GM21515 (cell line): ENCODE measurements around the gene CCSER1.
"Not testable (repeated sequence)": the region's sequence is repeated elsewhere in the genome, so short reads cannot be mapped to it uniquely, and the experiment has no call there.

Source experiments
- ATAC-seq: cut with Tn5 transposase; IDR thresholded peaks from one replicate; pipeline ENCODE4 v1.9.1; 2021; ENCODE audit not compliant: unreplicated experiment

CCSER1 gene

GRCh38 chr4:91622925-91623602 lies 1495.9 kb downstream of the CCSER1 start:
- no peak for ATAC-seq

- ATAC-seq = not testable (repeated sequence)
Observed at GRCh38 chr4:91623603-91623967, 1496.4 kb downstream of the CCSER1 start.

- no peak for ATAC-seq
Observed at GRCh38 chr4:91630054-91630453, 1502.9 kb downstream of the CCSER1 start.

DNA sequence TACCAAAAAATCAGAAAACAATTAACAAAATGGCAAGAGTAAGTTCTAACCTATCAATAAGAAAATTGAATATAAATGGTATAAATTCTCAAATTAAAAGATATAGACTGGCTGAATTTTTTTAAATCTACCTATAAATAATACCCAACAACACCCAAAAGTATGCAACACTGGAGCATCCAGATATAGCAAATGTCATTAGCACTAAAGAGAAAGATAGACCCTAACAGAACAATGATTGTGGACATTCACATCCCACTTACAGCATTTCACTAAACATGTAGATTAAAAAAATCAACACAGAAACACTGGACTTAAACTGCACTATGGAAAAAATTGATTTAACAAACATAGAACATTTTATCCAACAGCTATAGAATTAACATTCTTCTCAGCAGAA lies 1503.6 kb downstream of the CCSER1 start:
- no peak for ATAC-seq

- no peak for ATAC-seq
Observed at GRCh38 chr4:91631335-91631734, 1504.1 kb downstream of the CCSER1 start.

GRCh38 chr4:91636083-91636482 lies 1508.9 kb downstream of the CCSER1 start:
- no peak for ATAC-seq
